K562 treated with DMSO at 1 percent for 4 hours (cell line): ENCODE measurements around the gene BRD7. TPM values are rescaled to one million over a fixed set of nuclear protein-coding genes. Genes with fewer than 3 reads are reported as not detected.

Source experiments
- total RNA-seq: library from RNA; unstranded; fragments of 300-600 nt; gene quantifications from 2 replicates; pipeline ENCODE4 v1.2.3, GENCODE V29; 2022; ENCODE audit not compliant: insufficient read depth

BRD7 gene
- 38.1 and 47.4 TPM in 2 replicates for total RNA-seq

DNA sequence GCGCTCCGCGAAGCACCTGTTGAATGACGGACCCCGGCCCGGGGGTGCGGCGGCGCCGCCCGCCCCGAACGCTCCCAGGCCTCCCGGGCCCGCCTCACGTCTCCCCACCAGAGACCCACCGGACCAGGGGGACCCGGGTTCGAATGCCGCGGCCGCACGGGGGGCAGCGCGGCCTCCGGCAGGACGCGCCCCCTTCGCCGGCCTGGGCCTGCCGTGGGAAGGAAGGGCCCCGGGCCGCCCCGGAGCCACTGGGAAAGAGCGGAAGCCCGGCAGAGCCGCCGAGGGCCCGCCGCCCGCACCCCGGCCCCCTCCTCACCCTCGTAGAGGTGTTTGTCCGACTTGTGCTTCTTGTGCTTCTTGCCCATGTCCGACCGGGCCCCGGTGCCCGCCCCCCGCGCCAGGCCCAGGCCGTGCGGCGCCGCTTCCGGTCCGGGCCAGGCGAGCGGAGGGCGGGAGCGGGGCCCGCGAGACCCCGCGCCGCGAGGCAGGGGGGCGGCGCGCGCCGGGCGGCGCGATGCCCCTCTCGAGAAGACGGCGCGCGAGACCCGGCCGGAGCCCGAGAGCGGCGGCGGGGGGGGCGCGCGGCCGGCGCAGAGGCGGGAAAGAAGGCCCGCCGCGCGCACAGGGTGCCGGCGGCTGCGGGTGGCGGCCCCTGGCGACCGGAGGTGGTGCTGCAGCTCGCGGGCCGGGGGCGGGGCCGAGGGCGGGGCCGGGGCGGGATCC is at the start of gene BRD7:
Gene BRD7 (minus strand): TSS at position 579 of the 723 bp plus-strand sequence. CDS start 214 bp downstream, at position 365.

DNA sequence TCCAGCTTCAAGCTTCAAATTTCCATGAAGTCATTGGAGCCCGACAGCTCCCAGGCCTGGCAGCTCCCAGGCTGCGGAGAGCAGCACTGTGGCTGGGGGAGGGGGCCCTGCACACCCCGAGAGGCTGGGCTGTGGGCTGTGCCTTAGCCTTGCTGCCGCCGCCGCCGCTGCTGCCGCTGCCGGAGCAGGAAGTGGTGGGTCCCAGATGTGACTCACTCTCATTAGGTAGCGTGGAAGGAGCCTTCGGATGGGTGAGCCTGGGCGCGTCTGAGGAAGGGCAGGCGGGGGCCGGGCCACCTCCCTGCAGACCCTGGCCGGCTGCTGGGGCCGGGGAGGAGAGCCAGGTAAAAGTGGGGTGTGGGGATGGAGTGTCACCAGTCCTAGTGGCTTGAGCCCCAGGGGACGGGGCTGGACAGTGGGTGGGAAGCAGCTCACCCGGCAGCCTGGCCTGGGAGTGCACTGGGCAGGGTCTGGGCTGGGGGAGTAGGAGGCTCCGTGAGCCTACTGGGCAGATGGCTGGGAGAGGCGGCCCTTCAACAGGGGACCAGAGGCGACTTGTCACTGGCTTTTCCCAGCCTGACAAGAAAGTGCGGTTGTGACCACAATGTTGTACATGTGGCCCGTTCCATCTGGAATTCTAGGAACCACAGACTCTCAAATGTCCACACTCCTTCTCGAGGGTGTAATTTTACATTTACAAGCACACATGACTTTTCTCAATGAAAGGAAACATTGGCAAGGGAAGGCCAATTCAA is 102.3 kb downstream of the BRD7 start, which contains the start of gene ADCY7:
Gene ADCY7 (plus strand): TSS at position 215 of the 755 bp plus-strand sequence. CDS start 21,629 bp downstream, outside the sequence.

Other genes starting within 250 kb of the BRD7 start
- gene TENT4B, start 215.7 kb downstream of the BRD7 start, total RNA-seq, result 7.9 and 8.0 TPM in 2 replicates
- gene ADCY7, start 102.4 kb downstream of the BRD7 start, total RNA-seq, result 49.3 and 50.8 TPM in 2 replicates
- 0.04 TPM in 1 of 2 replicates, not detected in the other for gene NKD1, start 179.4 kb upstream of the BRD7 start, total RNA-seq